GM21528 (cell line): ENCODE results near the gene PDIA5.

Experiments
- ATAC-seq: cut with Tn5 transposase; IDR thresholded peaks from one replicate; pipeline ENCODE4 v1.9.1; 2021; ENCODE audit warnings: mild to moderate bottlenecking, moderate library complexity; ENCODE audit not compliant: unreplicated experiment, low FRiP score

PDIA5 gene

DNA sequence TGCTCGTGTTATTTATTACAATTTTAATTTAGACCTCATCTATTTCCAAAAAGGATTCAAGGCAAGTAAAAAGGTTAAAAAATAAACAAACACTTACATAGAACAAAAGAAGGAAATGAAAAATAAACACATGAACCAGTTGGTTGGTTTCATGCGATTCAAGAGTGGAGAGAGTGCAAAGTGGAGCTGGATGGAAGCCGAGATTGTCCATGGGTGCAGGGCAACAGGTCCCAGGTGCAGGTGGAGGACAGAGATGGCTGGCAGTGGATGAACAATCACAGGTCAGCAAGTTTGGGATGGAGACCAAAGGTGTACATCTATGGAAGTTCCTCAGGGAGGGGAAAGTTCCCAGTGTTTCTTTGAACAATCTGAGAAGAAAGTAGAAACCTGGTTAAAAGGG, 27.6 kb upstream of the PDIA5 start:
- no peak for ATAC-seq

DNA sequence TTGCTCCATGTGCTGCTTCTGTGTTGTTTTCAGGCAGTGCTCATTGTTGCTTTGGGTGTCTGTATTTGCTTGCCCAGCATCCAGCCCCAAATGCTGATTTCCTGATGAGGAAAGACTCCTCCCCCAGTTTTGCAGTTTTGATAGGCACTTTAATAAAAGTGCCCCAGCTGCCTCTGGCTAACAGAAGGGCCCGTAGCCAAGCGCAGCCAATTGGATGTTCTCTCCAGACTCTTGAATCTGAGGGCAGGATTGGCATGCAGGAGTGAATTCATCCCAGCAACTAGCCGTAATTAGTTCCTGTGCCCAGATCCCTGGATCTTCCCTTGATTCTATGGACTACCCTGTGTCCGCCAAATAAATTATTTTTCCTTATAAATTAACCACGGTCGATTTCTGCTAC, 24.4 kb upstream of the PDIA5 start:
- no peak for ATAC-seq

DNA sequence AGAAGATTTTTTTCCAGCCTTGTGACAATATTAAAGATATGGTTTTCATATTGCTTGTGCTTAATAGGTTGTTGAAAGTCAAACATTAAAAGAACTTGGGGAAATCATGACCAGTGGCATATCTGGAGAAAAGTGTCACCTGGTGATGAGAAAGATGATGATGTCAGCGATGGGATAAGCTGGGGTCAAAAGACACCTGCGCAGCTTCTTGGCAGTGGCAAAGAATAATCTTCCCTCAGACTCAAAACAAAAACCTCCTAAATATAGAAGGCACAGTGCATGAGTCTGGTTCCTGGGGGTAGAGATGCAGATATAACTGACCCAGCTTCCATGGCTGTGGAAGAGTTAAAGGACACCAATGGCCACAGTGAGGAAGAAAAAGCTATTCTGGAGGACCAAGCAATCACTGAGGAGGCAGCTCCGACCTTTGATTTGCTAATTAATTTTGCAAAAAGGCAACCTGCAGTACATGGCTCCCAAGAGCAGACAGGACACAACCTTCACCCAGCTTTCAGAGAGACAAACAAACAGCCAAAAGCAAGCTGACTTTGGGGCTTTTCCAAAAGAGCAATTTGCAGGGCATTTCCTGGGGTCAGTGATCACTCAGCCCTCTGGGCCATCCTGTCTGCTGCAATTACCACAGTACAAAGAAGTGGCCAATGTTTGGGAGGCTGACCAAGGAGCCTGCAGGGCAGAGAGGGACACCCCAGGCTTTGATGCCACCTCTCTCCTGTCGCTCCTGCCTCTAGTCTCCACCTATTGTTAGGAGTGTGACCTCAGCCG, 21.7 kb upstream of the PDIA5 start:
- ATAC-seq = no peak

DNA sequence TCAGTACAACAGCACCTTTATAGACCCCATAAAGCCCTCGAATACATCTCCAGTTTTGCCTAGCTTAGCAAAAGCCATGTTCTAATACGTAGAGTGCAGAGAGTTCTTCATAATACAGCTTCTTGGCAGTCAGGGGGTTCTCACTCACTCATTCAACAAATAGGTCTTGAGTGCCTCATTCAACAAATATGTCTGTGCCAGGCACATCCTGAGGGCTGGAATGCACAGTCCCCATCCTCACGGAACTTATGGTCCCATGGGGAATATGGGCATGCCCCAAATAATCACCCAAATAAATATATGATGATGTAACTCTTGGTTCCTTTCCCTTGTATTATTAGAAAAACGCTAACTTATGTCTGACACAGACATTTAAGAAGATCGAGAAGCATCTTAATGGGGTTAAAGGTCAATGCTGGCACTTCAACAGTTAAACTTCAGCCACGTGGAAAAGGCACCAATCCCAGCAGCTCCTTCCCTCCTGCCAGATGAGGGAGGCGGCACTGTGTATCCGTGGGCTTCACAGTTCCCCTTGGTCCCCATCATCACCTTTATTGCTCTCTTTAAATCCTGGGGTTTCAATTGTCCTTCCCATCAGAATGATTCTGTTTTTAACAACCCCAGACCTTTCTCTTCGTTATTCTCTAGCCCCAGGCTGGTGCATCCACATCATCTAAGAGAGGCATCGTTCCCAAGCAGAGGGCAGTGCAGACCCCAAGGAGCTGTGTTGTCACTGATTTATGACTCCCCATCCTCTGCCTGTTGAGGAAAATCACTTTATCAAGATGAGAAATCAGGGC, 20.4 kb upstream of the PDIA5 start:
- ATAC-seq = no peak

DNA sequence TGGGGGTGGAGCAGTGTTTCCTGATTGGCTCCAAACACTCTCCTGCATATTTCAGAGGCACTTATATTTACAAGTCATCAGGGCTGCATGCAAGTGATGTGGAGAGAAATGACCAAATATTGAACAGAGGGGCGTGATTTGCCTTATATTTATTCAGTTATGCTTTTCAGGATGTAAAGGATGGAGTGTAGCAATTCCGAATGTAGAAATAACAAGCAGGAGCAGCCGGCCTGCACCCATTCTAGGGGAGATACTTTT, 19.8 kb upstream of the PDIA5 start:
- no peak for ATAC-seq

DNA sequence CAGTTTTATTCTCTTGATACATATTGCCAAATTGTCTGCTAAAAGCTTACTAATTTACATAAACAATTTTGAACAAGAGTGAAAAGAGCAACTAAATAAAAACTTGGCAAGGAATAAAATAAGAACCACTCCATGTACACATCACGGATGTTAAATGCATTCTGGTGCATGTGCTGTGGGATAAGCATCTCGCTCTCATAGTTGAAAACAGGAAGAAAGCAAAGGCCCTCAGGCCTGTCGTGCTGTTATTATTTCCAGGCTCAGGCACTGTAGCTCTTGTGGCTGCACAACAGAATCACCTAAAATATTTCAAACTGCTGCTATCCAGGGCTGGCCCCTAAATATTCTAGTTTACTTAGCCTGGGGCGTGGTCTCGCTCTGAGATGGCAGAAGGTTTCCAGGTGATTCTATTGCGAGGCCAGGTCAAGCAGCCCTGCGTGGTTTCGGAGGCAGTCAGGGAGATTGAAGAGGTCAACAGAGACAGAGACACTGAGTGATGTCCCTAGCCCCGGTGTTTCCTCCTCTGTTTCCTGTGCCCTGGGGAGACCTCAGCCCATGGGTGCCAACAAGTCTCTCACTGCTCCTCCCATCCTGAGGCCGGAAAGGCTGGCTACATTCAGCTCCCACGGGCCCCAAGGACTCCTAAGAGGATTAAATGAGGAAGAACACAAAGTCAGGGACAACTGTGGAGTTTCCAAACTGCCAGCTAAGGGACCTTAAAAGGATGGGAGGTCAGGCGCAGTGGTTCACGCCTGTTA, 18.2 kb upstream of the PDIA5 start:
- ATAC-seq = no peak

DNA sequence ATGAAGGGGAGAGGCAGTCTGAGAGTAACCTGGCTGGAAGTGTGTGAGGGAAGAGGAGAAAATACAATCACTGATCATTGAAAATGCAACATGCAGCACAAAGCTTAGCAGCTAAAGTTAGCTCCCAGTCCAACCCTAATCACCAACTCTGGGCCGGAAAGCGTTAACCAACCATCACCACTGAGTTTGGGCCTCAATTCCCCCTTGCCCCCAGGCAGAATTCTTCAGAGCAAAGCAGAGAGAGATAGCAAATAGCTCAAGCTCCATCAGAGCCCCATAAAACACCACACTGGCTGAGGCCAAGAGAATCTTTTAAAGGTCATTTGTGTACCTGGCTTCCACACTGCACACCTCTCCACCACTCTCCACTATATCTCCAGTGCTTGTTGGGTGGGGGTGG, 16.2 kb upstream of the PDIA5 start:
- ATAC-seq = no peak

DNA sequence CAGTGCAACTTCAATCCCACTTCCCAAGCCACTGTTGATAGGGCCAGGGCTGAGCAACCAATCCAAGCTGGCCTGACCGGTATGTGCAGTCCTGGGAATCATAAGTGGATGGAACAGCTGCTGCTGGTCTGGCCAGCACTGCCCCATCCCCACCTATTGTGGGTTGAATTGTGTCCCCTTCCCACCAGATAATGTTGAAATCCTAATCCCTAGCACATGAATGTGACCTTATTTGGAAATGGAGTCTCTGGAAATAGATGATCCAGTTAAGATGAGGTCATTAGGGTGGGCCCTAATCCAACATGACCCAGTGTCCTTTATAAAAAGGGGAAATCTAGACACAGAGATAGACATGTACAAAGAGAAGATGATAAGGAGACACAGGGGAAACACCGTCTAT, 13.7 kb upstream of the PDIA5 start:
- no peak for ATAC-seq

DNA sequence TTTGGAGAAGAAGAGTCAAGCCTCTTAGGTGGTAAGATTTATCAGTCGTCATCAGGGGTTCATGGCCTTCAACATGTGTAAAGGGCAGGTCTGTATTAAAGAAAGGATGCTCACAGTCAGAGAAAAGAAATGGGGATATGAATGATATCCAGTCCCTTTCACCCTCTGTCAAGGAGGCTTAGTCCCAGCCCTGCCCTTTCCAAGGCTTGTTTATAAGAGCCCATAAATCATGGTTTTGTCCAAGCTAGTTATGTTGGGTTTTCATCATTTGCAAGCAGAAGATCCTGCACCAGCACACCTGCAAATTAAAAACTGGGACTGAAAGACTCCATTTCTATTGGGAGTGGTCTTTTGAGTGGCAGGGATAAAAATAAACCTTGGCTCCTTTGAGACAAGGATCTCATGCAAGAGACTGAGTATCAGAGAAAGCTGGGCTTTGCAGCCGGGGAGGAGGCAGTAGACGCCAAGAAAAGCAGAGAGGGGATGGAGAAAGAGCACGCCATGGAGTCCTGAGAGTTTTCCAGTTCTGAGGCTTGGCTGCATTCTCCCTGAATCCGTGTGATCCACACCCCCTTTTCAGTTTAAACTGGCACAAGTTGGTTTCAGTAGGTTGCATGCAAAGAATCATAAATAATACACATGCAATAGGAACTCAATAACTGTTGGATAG, 12.6 kb upstream of the PDIA5 start:
- no peak for ATAC-seq

DNA sequence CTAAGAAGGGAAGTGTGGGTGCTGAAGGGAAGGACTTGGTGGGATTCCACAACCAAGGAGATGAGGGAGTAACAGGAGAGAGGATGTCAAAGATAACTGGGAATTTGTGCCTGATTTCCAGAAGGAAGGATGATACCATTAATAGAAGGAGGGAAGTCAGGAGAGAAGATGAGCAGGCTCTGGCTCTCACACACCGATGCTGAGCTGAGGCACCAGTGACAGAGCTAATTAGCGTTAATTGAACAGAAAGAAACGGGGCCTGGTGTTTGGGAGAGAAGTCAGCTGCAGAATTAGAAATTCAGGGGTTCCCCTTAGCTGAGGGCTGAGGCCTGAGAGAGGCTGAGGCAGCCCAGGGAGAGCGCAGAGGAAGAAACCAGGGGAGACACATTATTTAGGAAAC, 11.9 kb upstream of the PDIA5 start:
- no peak for ATAC-seq

DNA sequence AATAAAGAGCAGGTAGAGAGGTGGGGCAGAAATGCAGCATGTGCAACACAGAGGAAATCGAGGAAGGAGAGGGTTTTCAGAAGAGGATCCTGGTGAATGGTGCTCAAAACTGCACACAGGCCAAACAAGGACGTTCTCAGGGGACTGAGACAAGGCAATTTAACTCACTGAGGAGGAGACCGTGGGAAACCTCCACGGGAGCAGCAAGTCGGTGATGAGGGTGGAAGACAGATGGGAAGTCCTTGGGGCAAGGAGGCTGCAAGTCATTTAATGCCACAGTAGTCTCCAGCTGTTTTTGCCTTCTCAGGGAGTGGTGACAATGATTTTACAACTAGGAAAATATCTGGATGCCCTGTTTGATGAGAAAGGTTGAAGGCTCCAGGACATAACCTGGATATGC, 11.5 kb upstream of the PDIA5 start:
- ATAC-seq = no peak

DNA sequence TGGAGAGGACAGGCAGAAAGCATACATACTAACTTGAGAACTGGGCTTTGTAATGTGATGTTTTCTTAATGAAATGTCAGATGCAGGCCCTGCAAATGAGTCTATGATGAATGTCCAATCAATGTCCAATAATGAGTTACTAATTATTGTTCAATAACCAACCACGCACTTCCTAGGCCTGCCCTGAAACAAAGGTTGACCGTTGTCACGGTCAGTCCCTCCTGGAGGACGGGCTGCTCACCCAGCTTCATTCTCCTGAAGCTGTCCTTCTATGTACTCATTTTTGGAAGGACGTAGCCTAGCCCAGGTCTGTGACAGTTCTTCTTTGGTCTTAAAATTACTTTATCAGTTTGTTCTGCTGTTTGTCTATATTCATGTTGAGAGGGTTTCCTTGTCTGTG, 8.3 kb upstream of the PDIA5 start:
- no peak for ATAC-seq

DNA sequence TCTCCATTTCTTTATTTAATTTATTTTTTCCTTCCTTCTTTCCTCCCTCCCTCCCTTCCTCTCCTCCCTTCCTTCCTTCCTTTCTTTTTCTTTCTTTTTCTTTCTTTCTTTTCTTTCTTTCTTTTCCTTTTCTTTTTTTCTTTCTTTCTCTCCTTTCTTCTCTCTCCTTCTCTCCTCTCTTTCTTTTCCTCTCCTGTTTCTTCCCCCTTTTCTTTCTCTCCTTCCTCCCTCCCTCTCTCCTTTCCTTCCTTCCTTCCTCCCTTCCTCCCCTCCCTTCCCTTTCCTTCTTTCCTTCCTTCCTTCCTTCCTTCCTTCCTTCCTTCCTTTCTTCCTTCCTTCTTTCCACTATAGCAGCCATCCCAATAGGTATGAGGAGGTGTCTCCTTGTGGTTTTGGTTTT, 6.8 kb upstream of the PDIA5 start:
- ATAC-seq = no peak

DNA sequence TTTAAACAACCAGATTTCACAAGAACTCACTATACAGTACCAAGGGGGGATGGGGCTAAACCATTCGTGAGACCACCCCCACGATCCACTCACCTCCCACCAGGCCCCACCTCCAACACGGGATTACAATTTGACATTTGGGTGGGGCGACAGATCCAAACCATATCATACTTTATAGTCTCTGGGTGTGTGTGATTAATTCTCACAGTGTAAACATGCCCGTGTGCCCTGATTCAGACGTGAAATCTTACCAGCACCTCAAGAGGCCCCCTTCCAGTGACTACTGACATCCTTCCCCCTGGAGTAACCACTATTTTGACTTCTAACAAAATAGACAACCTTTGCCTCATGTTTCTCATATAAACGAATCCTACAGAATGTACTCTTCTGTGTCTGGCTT, 5.0 kb upstream of the PDIA5 start:
- ATAC-seq = no peak

DNA sequence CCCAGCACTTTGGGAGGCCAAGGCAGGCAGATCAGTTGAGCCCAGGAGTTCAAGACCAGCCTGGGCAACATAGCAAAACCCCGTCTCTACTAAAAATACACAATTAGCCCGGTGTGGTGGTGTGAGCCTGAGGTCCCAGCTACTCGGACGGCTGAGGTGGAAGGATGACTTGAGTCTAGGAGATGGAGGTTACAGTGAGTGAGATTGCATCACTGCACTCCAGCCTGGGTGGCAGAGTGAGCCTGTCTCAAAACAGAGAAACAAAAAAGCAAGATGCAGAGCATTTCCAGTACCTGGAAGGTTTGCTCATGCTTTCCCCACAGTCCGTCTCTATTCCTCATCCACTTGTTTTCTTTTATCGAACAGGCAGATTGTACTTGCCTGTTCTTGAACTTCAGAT, 3.8 kb upstream of the PDIA5 start:
- ATAC-seq = no peak

DNA sequence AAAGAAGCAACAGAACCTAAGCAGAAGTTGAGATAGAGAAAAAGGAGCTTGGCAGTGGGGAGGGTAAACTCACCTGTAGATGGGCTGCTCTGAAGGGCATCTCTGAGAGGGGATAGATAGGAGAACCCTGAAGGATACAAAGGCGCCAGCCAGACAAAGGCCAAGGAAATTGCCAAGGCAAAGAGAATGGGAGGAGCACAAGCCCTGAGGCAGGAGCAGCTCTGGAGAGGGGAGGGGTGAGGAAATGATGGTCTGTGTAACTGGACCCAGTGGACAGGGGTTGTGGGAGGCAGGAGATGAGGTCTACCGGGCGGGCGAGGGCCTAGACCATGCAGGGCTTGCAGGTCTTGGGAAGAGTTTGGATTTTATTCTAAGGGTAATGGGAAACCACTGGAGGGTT, 2.3 kb upstream of the PDIA5 start:
- ATAC-seq = no peak

DNA sequence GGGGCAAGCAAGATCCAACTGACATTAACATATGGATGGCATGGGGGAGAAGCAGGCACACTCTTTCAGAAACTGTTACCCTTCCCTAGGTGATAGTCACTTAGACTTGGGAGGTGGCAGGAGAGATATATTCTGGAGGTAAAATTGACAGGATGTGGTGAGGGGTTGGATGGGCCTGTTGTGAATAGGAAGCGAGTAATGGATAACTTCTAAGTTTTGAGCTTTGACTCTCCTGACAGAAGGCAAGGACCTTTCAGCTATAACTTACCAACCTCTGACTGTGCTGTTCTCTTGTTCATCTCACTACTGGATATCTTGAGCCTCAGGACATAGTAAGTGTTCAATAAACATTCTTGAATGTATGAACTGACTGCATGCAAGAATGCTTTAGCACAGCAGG, 1.9 kb upstream of the PDIA5 start:
- ATAC-seq = no peak

DNA sequence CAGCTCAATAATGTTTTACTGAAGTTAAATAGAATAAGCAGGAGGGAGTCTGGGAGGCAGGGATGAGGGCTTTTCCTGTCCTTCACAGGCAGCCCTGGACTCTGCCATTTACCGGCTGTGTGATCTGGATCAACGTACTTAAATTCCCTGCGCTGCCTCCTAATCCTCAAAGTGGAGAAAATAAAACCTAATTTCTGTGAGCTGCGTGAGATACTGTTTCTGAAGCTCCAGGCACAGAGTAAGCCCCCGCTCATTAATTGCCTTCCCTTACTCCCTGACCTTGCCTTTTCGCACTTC, 278 bp upstream of the PDIA5 start:
- no peak for ATAC-seq

DNA sequence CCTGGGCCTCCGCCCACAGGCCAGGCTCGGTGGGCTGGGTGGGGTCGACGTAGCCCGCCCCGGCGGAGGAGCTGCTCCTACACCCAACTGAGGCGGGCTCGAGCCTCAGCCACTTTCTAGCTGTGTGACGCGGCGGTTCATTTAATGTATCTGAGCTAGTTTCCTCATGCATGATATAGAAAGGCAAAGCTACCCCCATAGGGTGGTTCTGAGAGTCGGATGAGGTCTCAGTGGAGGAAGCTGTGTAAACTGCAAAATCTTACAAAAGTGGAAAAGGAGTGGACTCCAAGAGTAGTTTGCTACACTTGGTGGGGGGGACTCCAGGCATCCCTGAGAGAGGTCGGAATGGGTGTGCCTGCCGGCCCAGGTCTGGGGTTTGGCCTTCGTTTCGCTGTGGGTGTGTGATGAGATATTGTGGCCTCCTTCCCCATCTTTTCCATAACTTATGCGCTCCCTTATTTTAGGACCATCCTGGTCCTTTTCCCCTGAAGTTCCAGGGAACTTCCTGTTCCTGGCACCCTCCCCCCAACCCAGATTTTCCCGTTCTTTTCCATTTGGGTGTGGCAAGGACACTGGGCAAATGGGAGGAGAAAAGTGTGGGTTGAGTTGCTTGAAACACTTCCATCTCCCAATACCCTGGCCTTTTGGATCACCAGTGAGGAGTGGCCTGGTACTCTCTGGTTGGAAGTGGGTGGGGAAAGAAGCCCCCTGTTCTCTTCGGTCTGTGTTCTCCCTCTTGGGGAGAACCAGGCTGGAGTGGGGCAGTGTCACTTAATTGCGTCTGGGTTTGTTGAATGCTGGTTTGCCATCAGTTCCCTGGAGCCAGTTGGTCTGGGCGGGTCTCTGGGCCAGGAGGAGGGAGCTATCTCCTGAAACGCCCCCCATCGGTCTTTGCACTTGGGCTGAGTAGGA, 1.1 kb downstream of the PDIA5 start:
- ATAC-seq = peak; percentile 38

DNA sequence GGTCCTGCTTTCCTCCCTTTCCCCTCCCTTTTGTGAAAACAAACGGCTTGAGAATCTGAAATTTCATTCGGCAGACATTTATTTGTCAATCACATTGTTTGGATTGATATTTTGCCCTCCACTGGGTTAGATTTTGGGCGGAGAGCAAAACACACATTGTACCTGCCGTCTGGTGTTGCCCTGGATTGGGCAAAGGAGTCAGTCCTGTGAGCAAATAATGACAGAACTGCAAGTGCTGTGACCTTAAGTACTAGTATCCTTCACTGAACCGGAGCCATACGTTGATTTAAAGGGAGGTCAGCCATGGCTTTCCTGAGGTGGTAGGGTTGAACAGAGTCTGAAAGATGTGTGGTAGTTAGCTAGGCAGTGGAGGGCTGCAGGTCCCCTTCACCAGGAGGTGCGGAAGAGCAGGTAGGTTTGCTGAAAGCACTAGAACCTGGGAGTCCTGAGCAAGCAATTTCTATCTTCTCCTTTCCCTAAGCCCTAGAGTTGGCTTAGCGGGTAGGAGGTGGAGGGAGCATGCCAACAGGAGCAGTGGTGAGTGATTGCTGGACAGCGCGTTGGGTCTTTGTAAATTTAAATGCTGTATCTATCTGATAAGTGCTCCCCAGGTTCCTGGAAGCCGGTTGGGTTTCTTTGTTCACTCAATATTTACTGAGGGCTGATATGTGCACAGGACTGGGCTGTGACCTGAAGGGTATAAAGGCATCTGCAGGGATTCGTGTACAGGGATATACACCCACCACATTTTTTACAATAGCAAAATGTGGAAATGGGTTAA, 2.0 kb downstream of the PDIA5 start:
- no peak for ATAC-seq
